ENCODE measurements around the gene CDH2.

Gene CDH2

DNA sequence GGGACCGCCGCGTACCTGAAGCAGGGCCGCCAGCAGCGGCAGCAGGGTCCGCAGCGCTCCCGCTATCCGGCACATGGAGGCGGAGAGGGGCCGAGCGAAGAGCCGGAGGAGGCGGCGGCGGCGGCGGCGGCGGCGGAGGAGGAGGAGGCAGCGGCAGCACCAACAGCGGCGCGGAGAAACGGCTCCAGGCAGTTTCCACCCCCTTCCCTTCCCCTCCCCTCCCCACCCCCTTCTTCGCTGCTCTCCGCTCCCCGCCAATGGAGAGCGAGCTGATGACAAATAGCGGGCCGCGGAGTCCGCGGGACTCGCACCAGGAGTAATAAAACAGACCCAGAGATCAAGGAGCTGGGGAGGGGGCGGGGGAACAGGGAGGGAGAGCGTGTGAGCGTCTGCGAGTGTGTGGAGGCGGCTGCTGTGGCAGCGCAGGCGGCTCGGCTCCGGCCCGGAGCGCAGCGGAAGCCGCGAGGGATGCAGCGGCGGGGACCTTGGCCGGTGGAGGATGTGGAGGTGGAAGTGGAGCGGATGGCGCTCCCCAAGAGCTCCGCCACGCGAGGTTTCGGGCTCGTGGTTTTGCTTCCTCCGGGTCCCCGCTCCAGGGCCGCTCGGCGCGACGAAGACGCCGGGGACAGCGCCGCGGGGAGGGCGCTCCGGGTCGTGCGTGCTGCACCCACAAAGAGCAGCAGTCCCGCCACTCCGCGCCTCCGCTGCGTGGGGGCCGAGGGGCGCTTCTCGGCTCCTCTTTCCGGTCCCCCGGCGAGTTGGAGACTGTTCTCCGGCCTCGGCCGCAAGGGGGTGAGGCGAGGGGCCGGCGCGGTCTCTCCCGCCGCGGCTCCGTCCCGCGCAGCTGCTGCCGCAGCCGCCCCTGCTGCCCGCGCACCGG lies at the start of gene CDH2:
Gene CDH2, minus strand, starts transcription at position 183 of the 880 bp plus-strand sequence. Its CDS starts 108 bp downstream, at position 75.
- DNase-seq = peak; percentile 50

GRCh38 chr18:28212060-28212459 lies 35.1 kb upstream of the CDH2 start:
- no peak for DNase-seq

DNA sequence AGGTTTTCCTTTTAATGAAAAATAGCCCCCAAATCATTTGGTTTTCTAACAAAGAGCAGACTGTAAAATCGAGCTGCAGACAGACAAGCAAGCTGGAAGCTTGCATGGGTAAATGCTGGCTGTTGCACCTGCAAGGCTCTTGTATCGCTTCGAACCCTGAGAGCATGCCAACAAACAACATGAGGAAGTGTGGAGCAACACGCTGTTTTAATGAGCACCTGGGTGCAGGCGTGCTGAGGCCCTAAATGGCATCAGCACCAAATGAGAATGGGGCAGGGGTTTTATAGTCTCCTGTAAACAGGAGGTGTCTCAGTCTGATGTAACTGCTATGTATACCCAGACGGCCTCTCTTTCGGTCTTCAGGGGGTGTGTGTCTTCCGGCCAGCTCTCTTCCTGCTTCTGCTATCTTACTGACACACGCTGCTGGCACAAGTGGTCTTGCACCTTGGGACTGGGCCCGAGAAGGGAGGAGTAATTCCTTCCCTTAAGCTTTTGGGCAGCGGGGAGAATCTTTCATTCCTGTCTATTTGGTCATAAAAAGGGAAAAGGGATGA lies 31.9 kb upstream of the CDH2 start:
- no peak for DNase-seq

- no peak for DNase-seq
Observed at GRCh38 chr18:28208268-28208667, 31.3 kb upstream of the CDH2 start.

GRCh38 chr18:28204154-28204553 lies 27.2 kb upstream of the CDH2 start:
- no peak for DNase-seq

- DNase-seq = no peak
Observed at GRCh38 chr18:28201056-28201455, 24.1 kb upstream of the CDH2 start.

- DNase-seq = no peak
Observed at GRCh38 chr18:28198620-28199019, 21.7 kb upstream of the CDH2 start.

- no peak for DNase-seq
Observed at GRCh38 chr18:28193177-28193778, 16.3 kb upstream of the CDH2 start.

GRCh38 chr18:28189400-28190239 lies 12.7 kb upstream of the CDH2 start:
- DNase-seq = no peak

GRCh38 chr18:28185121-28185520 lies 8.2 kb upstream of the CDH2 start:
- DNase-seq = no peak

- DNase-seq = no peak
Observed at GRCh38 chr18:28183418-28184078, 6.6 kb upstream of the CDH2 start.

GRCh38 chr18:28181616-28182015 lies 4.7 kb upstream of the CDH2 start:
- no peak for DNase-seq

DNA sequence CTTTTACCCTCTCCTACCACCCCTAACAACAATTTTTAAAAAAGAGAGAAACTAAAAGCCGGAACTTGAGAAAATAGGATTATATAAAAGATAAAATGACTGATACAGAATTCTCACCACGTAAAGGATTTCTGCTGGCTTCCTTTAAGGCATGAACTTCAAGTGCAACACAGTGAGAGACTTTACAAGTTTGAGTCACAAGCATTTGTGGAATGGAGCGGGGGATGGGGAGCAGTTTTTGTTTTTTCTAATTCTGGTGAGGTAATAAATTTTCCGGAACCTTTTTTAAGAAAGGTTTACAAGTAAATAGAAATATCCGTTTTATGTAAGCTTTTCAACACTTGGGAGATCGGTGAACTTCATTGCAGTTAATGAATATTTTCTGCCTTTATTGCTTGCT lies 1.8 kb upstream of the CDH2 start:
- no peak for DNase-seq

DNA sequence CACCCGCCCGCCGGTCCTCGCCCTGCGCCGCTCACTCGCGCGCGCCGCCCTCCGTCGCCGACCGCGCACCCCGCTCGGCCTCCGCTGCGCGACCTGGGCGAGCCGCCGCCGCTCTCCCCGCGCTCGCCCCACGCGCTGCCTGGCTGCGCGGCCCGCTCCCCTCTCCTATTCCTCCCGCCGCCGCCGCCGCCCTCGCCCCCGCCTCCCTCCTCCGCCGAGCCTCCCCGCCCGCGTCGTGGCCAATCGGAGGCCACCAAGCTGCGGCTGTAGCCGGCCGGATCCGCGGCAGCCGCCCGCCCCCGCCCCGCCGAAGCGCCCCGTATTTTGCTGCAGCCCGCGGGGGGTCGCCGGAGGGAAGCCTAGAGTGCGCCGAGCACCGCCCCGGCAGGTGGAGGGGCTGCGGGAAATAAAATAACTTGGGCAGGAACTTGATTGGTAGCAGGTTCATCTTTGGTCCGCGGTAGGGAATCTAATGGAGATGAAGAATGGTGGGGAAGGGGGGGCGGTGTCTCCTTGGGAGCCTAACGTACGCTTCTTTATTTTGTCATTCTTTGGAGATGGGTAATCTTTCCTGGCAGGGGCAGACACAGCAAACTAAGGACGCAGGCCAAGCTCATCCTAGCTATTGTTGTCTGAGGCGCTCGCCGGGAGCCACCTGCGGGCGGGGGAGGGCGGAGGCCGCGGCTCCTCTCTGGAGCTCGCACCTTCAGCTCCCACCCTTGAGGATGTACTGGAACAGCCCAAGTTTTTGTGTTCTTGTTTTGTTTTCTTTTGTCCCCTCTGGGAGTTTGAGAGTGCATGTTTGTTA lies 1.1 kb upstream of the CDH2 start:
- DNase-seq = peak; percentile 18

- DNase-seq = no peak
Observed at GRCh38 chr18:28176698-28176947, 307 bp downstream of the CDH2 start.

- no peak for DNase-seq
Observed at GRCh38 chr18:28175930-28176697, 816 bp downstream of the CDH2 start.

DNA sequence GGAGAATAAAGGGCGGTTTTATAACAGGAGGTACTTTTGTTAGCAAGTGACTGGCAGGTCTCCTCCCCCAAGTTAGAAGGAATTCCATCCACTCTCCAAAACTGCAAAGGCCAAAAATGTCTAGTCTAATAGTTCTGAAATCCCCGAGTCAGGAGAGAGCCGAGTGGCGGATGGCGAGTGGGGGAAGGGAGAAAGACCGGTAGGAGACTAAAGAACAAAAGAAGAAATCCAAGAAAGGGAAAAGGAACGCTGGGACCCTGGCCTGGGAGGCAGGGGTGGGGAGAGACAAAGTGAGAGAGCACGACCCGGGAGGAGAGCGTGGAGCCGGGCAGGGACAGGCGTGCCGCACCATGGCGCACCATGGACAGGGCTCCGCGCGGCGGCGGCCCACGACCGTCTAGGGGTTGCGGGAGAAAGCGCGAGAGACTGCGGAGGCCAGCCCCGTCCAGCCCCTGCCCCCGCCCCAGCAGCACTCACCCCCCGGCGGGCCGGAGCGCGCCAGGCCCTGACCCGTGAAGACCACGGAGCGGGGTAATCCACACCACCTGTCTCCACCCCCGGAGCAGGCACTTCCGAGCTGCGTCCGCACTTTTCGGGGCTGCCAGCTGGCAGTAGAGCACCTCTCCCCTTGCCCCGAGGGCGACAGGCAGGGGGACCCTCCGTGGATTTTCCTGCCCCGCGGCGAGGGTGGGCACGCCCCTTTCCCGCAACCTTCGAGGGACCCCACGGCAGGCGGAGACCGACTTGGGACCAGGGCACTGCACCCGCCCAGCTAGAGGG lies 1.6 kb downstream of the CDH2 start:
- DNase-seq = no peak

DNA sequence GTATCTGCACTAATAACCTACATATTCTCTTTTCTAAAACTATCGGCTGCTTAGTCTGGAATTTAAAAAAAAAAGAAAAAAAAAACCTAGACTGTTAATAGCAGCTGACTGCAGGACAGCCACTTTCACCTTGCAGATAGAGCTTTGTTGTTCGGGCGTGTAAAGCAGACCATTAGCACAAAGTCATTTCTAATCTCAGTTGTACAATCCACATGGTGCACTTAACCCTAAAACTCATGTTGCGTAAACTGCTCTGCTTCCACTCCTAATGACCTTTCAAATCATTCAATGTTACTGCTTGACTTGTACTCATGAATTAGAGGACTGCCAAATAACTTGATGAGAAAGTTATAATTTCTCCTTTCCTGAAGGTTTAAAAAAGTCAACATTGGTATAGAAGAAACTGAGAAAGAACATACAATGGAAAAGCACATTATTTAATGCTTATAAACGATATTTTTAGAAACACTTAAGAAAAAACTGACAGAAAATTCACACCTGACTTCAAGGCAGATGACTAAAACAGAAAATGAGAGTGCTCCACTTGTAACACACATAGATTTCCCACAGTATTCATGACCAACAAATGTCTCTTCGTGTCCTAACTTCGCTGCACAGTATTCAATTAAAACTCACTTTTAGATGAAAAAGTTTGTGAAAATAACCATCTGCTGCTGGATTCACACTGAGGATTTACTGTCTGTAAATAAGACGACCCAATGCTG lies 2.6 kb downstream of the CDH2 start:
- no peak for DNase-seq

DNA sequence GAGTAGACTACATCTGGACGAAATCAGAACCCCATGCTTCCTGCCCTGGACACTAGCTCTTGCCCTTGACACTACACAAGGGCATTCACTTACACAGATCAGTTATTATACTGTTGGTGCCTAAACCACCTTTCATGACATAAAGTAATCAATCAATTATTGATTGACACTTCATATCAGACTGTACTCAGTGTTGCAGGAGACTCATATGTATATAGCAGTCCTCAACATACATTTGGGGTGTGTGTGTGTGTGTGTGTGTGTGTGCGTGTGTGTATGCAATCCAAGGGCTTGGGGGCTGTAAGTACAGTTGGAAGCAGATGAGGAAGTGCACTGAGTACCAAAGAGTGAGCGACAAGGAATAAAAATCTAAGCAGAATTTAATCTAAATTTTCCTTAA lies 5.1 kb downstream of the CDH2 start:
- DNase-seq = no peak

DNA sequence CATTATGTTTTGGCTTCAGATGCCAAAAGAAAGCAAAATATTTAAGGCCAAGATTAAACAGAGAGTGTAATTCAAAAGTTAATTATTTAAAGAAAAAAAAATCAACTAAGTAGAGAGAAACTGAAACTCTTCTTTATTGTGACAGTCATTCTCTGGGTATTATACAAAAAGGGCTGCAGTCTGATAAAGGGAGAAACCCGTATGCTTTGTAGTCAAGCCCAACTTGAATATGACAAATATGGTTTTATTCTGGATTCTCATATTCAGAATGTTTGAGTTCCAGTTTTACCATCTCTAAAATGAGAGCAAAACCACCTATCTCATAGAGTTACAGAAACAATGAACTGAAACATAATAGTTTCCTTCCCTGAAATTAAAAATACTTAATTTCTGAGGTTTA lies 8.2 kb downstream of the CDH2 start:
- DNase-seq = no peak
